HG03354 (cell line): ENCODE results near the gene SMPD1.
"Not testable (repeated sequence)": the region's sequence is repeated elsewhere in the genome, so short reads cannot be mapped to it uniquely, and the experiment has no call there.

Experiments used
- ATAC-seq: cut with Tn5 transposase; IDR thresholded peaks from one replicate; pipeline ENCODE4 v1.9.1; 2021; ENCODE audit warnings: mild to moderate bottlenecking; ENCODE audit not compliant: unreplicated experiment, poor library complexity, severe bottlenecking

Gene SMPD1

GRCh38 chr11:6387811-6388599 is 2.3 kb upstream of the SMPD1 start:
- ATAC-seq: no peak

GRCh38 chr11:6388748-6389147 is 1.5 kb upstream of the SMPD1 start:
- ATAC-seq: no peak

- peak; percentile 13 for ATAC-seq
These were observed 620 bp downstream of the SMPD1 start for GRCh38 chr11:6390718-6391469.

- no peak for ATAC-seq
These were observed 1.4 kb downstream of the SMPD1 start for GRCh38 chr11:6391537-6392134.

- not testable (repeated sequence) for ATAC-seq
These were observed 2.0 kb downstream of the SMPD1 start for GRCh38 chr11:6392251-6392650.

GRCh38 chr11:6393989-6394670 is 3.9 kb downstream of the SMPD1 start:
- no peak for ATAC-seq

GRCh38 chr11:6395470-6396060 is 5.3 kb downstream of the SMPD1 start:
- ATAC-seq: no peak

GRCh38 chr11:6397156-6397555 is 6.9 kb downstream of the SMPD1 start:
- ATAC-seq: no peak

GRCh38 chr11:6397636-6398035 is 7.4 kb downstream of the SMPD1 start:
- ATAC-seq: no peak

- ATAC-seq: no peak
These were observed 10.4 kb downstream of the SMPD1 start for GRCh38 chr11:6400431-6401345.

- ATAC-seq: no peak
These were observed 11.2 kb downstream of the SMPD1 start for GRCh38 chr11:6401464-6401863.

- peak; percentile 59 for ATAC-seq
These were observed 11.8 kb downstream of the SMPD1 start for GRCh38 chr11:6402061-6402470.

GRCh38 chr11:6402561-6402981 is 12.3 kb downstream of the SMPD1 start:
- ATAC-seq: peak; percentile 88

GRCh38 chr11:6403539-6403938 is 13.3 kb downstream of the SMPD1 start:
- no peak for ATAC-seq

- ATAC-seq: no peak
These were observed 14.2 kb downstream of the SMPD1 start for GRCh38 chr11:6404342-6405051.

GRCh38 chr11:6405052-6405667 is 14.9 kb downstream of the SMPD1 start:
- no peak for ATAC-seq

- no peak for ATAC-seq
These were observed 15.6 kb downstream of the SMPD1 start for GRCh38 chr11:6405846-6406245.

GRCh38 chr11:6406370-6406769 is 16.1 kb downstream of the SMPD1 start:
- no peak for ATAC-seq
